SH-SY5Y (cell line): ENCODE measurements around the gene EN1.

Source experiments
- GATA2 ChIP-seq: IDR thresholded peaks from 2 replicates; pipeline ENCODE4 v1.6.1; 2011; ENCODE audit warnings: mild to moderate bottlenecking, low read depth, low read length
- GATA3 ChIP-seq: IDR thresholded peaks from 2 replicates; pipeline ENCODE4 v1.6.1; 2011; ENCODE audit warnings: low read depth, mild to moderate bottlenecking, low read length, moderate library complexity

The EN1 gene

DNA sequence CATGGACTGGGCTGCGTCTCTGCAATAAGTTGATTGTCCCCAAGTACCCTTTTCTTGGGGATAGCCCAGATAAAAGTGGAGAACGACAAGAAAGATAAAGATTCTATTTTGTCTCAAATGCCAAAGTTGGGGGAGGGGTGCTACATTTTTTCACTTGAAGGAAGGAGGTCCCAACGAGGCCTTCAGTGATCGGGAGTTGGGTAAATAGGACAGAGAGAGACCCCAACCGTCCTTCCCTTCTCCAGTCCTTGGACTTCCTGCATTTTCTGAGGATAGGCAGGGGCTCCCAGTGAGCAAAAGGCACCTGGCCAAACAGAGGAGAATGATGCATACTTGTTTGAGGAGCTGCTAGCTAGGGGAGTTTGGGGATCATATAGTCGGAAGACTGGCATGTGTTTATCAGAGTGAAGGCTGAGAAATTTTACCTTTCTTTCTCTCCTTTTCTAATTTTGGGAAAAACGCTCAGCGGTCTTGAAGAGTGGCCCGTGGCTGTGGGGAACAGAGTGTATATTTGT lies 3.5 kb upstream of the EN1 start:
- TF ChIP-seq GATA2 (no peak), GATA3 (no peak)

DNA sequence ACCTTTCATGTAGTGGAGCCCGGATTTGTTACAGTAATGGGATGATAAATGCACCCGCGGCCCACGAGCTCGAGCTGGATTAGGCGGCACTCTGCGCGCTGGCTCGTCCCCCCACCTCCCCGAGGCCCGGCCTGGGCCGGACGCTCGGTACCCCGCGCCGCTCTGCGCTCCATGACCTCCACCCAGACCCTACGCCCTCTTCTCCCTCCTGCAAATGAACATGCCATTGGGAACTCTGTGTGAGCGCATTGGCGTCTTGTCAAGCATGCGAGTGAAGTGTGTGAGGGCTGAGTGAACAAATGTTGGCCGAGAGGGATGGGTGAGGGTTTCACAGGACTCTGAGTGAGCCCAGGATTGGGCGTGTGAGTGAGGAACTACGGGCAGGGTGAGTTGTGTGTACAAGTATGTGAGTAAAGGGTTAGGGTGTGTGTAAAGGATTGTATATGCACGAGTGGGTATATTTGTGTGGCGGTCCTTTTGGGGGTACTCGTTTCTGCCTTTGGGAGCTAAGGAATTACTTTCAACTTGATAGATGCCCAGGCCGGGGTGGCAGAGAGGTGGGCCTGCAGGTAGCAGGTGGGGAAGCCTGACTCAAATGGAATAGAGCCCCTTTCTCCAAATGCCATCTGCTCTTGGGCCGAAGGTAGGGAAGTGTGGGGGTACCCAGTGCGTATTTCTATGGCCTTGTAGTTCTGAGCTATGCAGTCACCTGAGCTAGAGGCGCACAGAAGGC lies 2.9 kb upstream of the EN1 start:
- TF ChIP-seq GATA3 (no peak), GATA2 (no peak)

DNA sequence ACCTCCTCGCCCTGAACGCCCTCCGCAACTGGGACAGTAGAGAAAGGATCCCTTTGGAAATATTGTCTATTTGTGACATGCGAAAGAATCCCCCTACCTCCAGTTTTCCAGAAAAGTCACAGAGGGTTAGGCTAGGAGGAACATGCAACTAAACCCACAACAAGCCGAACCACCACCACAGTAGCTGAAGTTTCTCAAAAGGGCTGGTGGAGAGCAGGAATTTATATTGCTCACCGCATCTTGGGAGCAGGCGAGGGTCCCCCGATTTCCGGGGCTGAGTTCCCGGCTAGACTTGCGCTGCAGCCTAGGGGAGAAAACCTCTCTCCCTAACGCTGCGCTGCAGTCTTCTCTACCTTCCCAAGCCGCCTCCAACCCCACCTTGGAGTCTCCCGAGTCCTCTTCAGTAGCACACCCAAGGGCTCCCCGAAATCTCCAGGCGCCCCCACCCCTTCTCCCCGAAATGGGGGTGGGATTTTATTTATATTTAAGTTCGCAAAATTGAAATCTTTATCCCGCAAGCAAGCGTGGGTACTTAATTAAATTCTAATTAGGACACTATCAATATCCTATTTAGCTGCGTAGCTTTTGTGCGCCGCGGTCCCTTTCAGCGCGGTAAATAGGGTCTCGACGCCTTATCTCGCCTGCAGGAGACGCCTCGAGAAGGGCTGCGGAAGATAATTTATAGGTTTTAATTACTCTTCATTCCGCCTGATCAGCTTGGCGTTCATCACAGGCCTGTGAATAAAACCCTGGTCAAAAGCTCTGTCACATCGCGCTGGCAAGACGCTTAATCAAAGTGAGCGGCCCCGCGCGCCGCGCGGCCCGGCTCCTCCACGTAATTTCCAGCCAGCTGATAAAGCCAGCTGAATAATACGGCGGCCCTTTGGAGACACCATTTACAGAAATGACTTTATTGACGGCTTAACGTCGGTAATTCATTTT lies 2.0 kb upstream of the EN1 start:
- TF ChIP-seq GATA2: no peak
- no peak for TF ChIP-seq GATA3

DNA sequence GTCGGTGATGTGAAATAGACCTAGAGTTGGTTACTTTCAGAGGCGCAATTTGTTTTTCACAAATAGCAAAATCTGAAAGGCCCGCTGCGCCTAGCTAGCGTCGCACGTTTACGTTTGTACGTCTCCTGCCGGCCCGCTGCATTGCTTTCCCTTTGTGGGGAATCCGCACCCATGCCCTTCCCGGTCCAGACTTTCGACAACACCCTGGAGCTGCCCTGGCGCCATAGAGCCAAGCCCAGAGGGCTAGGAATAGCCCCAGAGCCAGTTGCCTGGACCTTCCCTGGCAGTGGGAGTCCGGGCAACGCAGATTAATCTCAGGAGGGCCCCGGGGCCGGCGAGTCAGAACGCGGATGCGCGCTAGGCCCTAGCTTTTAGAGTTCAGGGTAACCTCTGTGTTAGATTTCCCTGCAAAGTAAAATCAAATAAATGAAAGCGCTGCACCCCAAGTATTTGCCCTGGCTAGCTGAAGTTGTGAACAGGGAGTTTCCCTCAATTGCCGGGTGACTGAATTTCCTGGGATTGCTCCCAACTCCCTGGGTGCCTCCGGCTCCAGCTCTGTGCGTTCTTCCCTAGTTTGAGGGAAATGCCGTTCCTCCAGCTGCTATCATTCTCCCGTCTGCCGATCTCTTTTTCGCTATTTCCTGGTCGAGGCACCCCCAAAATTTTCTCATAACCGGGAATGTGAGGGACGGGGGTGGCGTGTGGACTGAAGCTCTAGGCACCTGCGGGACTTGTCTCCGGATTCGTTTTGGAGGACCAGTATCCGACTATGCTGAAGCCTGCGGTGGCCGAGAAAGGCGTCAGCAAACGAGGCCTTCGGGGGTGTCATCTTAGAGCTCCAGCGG lies 1.2 kb upstream of the EN1 start:
- no peak for TF ChIP-seq GATA3
- TF ChIP-seq GATA2: no peak

DNA sequence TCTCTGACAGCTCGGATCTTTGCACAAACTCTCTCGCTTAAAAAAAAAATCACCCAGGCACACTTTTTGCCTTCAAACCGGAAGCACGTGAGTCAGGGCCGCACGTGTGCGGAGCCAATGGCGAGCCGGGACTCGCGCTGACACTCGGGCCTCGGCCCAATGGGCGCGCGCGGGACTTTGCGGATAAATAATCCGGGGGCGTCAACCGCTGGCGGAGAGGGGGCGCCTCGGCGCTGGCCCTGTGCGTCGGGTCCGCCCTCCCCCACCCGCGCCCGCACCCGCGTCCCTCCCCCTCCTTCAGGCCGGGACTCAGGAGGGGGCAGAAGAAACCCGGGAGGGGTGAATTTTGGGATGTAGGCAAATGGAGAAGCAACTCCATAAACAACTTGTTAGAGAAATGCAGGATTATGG lies 319 bp upstream of the EN1 start:
- TF ChIP-seq GATA3 (no peak), GATA2 (no peak)

DNA sequence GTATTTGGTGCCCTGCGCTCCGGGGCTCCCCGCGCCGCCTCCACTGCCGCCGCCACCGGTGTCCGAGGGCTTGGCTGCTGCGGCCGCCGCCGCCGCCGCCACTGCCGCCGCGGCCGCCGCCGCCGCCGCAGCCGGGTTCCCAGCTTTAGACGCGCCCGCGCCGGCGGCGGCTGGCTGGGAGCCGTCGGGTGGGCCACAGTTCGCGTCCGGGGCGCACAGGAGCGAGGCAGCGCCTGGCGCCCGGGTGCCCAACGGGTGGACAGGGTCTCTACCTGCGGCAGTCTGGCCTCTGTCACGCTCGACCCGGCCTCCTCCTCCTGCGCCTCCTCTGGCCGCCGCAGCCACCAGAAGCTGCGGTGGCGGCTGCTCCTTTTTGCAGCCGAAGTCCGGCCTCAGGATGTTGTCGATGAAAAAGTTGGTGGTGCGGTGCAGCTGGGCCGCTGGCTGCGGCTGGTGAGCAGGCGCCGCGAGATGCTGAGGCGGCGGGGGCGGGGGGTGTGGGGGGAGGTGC lies 951 bp downstream of the EN1 start:
- TF ChIP-seq GATA3 (no peak), GATA2 (no peak)

DNA sequence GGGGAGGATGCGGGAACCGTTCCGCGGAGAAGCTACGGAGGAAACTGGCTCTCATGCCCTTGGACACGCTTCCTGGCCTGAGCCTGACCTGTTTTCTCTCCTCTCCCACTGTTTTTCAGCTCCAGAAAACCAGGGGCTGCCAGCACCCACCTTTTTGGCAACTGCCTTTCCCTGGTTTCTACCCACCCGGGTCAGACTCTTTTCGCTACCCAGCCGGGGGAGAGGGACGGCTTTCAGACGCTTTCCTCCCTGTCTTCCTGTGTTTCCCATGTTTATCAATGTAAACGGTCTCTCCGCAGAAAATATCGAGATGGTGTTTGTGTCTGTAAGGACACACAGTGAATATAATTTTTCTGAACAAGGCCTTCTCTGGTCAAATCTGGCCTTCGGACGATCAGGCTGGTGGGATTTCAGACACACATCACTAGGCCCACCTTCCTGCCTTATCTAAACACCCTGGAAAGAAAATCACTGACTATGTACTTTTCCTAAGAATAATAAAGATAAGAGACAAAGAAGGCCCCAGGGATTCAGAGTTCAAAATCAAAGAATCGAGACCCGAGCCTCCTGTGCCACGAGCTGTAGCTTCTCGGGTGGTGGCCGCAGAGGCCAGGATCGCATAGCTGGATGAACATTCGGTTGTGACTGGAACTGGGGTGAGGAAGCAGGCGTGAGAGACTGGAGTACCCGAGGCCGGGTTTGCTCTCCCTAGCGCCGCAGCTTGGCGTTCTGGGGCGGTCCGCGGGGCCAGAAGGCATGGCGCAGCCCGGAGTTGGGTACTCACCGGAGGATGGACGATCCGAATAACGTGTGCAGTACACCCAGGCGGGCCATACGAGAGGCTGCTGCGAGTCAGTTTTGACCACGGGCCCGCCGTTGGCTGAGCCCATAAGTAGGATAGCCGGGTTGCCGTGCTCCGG lies 1.7 kb downstream of the EN1 start:
- TF ChIP-seq GATA3 (no peak), GATA2 (no peak)

DNA sequence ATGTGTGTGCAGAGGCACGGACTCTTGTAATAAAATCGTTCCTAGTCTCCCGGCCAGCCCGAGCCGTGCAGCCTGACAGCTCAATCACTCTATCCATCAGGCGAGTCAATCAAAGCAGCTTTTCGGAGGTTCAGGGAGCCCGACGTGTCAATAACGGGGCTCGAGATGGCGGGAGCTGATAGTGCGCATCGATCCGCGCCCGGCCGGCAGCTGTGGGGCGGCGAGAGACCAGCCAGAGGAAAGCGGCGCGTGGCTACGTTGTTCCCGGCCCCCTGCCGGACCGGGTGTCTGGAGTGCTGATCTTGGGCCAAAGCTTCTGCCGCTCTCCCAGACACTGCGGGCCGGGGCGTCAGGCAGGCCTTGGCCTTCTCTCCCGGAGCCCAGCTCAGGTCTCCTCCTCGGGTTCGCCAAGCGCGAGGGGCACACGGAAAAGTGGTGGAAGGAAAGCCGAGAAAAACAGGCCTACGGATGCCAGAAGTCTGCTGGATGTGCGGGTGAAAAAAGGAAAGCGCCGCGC lies 2.4 kb downstream of the EN1 start:
- TF ChIP-seq GATA2 (peak; percentile 34; the same call in 1 of the 2 replicates), GATA3 (no peak)

DNA sequence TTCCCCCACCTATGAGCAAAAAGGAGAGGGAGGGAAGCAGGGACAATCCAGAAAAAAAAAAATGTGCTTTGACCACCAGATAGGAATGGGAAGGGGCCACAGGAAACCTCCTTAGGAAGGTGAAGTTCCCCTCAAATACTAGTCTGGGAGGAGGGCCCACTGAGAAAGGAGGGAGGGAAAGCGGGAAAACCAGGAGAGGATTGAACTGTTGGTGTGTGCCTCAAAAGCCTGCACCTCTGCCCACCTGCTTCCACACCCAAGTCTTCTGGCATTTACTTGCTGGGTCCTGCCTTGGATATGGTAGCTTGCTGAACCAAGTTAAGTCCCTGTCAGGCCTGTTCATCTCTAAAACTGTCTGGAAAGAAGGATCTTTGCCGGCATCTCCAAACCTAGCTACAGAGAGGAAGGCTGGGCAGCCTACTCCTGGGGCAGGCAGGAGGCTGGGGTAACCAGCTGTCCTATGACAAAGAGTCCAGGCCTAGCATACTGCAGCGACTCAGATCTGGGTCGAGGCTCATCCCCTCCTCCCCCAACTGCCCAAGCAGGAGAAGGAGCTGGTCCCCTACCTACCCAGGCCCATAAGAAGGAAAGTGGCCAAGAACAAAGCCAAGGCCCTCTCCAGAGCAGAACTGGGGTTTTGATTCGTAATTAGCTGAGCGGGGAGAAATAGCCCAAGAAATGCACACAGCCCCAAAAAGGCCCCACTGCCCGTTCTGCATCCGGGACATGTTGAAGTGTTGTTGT lies 3.0 kb downstream of the EN1 start:
- no peak for TF ChIP-seq GATA2
- no peak for TF ChIP-seq GATA3

DNA sequence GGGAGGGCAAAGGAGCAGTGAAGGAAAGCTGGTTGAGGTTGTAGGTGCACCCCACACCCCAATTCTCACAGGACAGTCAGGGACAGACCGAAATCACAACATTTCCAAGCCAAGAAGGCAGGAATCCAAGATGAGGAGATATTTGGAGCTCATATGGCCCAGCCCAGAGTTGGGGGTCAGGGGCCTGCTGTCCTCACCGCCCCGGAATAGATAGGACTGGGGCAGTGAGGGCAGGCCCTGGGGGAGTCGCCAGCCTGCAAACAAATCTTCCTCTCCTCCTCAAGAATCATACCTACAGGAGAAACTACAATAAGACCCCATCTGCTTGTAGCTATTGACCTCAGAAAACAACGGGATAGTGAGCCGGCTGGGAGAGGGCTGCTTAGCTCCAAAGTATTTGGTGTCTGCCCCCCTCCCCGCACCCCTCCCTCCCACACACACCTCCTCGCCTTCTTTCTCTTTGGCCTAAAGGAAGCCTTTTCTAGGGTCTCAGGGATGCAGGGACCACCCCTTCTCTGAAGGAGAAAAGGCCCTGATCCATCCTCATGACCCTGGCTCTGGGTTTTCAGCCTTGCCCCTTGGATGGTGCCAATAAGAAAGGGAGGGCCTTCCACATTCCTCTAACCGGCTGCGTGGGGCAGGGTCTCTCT lies 3.8 kb downstream of the EN1 start:
- no peak for TF ChIP-seq GATA2
- no peak for TF ChIP-seq GATA3
